ENCODE measurements around the gene KIAA0753.

The KIAA0753 gene

DNA sequence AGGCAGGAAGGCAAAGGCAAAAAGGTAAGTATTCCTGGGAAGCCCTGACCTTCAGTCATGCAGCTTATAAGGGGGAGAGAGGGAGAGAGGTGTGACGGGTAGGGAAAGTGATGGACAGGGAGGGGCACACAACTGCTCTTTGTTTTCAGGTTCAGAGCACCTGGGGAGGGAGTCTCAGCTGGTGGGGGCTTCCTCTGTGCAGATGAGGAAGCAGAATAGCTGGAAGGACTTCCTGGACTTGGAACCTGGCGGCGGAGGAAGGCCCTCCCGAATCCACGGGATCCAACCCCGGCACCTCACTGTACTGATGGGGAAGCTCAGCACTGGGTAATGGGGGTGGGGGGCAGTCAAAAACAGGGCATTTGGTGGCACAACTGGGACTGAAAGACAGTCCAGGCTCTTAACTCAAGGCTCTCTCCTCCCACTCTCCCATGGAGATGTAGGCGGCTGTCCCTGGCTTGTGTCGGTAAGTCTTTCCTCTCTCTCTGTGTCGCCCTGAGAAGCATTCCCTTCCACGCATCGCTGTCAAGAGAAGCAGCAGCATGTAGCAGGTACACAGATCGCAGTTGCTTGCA lies 72.2 kb downstream of the KIAA0753 start:
- DNase-seq = no peak

DNA sequence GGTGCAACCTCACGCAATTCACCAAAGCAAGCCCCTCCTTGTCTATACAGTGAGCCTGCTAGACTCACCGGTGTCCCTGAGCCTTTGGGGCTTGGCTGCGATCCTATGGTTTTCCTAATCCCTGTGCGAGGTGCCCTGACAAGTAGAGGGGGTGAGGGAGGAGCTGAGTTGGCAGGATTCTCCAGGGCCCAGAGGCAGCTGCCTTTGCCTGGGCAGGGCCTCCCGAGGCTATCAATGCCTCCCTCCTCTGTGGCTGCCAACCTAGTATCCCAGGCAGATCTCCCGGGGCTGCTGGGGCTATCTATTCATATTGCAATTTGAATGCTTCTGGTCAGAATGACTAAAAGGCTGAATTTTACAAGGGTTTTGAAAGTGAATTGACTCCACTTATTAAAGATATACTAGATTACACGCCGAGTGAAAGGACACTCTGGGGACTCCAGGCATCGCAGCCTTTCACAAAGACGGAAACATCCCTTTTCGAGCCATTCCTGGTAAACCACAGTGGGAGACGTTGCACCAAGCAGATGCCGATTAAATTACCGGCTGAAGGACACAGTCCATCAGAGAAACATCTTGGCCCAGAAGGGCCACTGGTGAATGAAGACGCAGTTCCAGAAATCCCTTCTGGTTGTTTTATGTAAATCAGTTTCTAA lies 72.9 kb downstream of the KIAA0753 start:
- no peak for DNase-seq

DNA sequence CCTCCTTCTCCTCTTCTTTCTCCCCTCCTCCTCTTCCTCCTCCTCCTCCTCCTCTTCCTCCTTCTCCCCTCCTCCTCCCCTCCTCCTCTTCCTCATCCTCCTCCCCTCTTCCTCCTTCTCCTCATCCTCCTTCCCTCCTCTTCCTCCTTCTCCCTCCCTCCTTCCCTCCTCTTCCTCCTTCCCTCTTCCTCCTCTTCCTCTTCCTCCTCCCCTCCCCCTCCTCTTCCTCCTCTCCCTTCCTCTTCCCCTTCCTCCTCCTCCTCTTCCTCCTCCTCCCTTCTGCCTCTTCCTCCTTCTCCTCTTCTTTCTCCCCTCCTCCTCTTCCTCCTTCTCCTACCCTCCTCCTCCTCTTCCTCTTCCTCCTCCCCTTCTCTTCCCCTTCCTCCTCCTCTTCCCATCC lies 79.1 kb downstream of the KIAA0753 start:
- DNase-seq = no peak

DNA sequence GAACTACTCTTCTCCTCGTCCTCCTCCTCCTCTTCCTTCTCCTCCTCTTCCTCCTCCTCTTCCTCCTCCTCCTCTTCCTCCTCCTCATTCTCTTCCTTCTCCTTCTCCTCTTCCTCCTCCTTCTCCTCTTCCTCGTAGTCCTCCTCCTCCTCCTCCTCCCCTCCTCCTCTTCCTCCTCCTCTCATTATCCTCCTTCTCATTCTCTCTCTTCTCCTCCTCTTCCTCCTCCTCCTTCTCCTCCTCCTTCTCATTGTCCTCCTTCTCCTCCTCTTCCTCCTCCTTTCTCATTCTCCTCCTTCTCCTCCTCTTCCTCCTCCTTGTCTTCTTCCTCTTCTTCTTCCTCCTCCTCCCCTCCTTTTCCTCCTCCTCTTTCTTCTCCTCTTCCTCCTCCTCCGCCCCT lies 80.0 kb downstream of the KIAA0753 start:
- no peak for DNase-seq

DNA sequence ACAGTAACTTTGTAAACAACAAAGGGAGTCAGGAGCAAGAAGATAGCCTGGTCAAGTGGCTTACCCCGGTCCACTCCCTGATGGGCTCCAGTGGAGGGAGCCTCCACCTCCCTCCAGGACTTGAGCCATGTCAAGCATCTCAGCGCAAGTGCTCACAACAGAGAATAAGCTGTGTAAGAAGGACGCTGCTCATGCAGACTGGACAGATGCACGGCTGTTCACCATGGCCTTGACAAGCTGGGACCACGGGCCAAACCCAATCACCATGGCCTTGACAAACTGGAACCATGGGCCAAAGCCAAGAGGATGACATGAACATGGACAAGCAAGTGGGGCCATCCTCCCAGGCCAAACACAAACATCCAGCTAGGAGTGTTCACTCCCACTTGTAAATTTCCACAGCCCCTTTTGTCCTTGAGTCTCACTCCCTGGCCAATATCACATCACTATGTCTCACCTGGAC lies 80.7 kb downstream of the KIAA0753 start:
- no peak for DNase-seq

DNA sequence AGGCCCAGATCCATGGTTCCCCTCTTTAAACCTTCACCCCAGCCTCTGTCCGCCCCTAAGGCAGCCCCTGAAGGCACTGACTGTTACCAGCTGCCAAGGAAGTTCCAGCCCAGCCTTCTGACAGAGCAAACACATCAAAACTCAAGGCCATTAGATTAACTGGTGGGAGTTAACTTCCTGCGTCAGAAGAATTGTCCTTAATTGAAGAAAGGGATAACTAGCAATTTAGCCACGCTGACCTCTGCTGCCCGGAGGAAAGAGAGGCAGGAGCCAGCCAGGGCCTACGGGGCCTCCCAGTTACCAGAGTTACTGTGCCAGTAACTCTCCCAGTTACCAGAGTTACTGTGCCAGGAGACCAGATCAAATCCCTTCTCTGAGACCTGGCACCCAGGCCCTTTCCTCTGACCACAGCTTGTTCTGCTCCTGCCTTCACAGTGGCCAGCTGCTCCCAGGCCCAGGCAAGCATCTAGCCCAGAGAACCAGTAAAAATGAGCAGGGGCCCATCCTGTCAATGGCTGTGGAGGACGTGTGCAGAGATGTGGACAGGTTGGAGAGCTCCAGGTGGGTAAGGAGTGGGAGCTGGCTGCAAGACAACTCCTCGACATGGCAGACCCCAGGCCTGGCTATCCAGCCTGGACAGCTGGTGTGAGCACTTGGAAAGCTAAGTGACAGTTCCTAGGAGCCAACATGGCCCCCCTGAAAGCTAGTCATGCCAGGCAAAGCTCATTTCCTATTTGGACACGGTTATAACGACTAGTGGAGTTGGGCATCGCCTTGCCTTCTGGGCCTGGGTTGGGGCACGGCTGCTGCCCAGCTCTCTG lies 81.4 kb downstream of the KIAA0753 start:
- no peak for DNase-seq

DNA sequence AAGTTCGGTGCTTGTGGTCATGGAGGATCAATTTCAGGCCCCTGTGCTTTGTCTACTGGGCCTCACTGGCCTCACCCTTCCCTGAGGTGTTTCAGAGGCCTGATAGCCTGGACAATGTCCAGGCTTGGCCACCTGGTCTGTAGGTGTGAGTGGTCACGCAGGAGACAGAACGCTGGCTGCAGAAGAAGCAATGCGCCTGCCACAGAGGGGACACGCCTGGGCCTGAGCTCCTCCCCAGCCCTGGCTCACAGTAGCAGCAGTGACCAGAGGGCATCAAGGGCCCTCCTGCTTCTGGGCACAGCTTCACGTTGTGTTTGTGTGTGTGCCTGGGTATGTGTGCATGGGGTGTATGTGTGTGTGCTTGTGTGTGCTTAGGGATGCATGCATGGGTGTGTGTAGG lies 82.2 kb downstream of the KIAA0753 start:
- DNase-seq = no peak

DNA sequence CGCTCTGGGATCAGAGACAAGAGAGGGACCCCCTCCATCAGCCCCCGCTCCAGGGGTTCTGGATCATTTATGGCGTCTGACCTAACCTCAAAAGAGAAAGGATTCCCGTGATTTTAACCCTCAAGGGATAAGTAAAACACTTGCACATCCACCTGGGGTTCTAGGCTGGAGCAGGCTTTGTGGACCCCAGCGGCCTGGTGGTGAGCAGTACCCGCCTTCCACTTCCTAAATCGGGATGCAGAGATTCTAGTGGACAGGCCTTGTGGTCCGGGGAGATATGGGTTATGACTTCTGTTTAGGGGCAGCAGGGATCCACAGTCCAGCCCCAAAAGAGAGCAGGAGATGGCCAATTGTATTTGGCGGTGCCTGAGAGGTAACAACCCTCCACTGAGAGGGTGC lies 83.5 kb downstream of the KIAA0753 start:
- no peak for DNase-seq

DNA sequence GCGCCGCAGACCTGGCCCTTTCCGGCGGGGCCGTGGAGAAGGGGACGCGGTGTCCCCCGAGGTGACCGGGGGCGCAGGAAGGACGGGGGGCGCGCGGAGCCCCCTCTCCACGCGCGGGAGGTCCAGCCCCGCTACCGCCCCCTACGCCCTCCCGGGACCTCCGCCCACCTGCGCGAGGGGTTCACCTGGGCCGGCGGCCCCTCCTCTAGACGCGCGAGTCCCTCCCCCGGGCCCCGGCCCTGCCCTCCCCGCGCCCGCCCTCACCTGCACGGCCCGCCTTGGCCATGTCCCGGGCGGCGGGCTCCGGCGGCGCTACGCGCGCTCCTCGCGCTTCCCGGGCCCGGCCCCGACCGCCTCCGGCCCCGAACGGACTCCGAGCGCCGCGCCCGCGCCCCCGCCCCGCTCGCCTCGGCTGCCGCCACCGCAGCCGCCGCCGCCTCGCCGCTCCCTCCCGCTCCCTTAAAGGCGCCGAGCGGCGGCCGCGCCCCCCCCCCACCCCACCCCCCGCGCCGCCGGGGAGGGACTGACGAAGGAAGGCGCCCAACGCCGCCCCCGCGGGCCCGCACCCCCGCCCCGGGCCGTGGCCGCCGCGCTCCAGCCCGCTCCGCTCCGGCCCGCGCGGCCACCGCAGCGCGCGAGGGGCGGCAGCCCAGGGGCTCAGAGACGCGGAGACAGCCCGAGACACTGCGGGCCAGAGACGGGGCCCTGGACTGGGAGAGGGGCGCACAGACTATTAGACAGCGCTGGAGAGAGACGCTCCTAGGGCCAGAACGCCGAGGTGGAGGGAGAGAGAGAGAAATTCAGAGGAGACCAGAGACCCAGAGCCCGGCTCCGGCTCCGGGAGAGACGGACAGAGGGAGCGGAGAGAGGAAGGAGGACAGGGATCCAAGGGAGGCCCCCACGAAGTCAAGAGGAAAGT lies 84.1 kb downstream of the KIAA0753 start, which contains the start of gene PITPNM3:
Gene PITPNM3 (minus strand): TSS at position 435 of the 919 bp plus-strand sequence. CDS start 149 bp downstream, at position 286.
- DNase-seq = no peak

DNA sequence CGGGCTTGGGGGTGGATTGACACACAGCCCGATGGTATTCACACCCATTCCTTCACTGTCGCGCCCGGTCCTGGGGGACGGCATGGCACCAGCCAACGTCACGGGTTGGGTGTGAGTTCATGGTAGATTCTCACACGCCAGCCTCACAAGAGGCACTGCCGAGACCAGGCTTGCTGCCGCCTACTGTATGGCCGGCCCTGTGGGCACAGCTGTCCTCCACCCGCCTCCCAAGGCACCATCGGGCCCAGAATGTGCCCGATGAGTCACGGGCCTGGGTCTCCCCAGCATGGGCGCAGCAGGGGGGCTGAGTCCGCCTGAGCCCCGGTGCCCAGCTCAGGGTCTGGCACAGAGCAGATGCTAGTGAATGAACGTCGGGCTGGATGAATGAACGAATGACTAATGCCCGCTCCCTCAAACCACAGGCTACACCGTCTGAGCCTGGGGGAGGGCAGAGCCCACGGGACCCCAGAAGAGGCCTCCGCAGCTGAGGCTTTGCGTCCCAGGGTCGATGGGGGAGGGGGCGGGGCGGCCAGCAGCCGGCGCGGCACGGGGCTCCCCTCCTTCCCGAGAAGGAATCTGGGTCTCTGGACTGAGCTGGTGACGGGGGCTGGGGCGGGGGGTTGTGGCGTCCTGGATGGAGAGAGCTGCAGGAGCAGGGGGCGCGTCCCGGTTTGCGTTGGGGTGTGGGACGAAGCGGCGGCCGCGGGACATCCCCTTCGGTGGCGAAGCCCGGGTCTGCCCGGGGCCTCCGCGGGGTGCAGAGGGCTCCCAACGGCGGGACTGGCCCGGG lies 85.0 kb downstream of the KIAA0753 start:
- DNase-seq = no peak

DNA sequence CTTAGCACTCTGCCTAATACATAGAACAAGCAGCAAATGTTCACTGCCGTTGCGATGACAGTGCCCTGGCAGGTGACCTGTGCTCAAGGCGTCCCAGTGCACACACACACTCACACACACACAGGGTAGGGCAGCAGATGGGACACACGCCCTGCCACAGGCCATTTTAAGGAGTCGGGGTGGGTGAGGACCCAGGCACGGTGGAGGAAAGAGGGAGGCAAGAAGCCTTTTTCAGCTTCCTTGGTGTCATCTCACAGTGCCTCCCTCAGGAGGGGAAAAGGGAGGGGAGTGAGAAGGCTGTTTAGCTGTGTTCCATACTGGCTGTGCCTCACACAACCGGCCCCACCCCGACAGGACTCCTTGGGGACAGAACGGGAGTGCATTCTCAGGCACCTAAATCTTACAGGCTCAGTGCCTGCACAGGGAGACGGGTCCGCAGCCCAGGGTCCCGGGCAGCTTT lies 85.6 kb downstream of the KIAA0753 start:
- no peak for DNase-seq

DNA sequence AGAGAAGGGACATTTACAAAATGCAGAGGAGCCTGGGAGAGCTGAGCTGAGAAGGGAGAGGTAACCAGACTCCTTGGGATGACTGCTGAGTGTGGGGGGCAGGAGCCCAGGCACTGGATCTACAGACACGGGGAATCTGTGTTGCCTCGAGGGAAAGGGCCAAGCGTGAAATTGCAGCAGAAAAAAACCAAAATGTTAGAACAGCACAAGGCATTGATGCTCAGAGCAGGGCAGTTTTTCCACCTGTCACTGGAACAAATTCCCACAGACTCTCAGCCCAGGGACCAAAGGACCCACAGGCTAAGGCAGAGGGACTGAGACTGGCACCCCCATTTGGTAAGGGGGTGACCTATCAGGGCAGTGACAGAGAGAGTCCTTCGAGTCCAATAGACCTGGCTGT lies 86.2 kb downstream of the KIAA0753 start:
- no peak for DNase-seq

DNA sequence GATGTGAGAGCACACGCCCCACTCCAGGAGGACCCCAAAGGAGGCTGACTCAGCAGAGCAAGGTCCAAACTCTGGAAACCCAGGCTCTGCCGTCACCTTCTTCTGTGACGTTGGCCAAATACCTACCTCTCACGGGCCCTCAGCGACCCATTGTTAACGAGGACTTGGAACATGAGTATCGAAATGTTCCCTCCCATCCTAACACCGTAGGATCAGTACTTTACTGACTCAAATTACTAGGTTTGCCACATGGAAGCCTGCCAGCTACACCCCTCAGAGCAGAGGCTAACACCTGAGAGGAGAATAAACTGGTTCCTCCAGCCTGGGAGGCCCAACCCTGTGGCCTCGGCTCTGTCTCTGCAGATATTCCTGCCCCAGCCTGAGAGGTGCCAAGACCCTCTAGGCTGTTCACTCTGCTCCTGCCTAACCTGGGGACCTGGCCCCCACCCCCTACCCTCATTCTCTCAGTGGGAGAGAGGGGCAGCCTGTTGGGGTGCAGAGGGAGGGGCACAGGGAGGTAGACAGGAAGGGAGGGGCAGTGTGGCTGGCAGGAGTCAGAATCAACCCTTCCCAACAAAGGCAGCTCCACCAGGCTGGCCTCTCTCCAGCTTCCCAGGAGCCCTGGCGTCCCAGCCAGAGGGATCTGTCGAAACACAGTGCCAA lies 88.5 kb downstream of the KIAA0753 start:
- DNase-seq = no peak

DNA sequence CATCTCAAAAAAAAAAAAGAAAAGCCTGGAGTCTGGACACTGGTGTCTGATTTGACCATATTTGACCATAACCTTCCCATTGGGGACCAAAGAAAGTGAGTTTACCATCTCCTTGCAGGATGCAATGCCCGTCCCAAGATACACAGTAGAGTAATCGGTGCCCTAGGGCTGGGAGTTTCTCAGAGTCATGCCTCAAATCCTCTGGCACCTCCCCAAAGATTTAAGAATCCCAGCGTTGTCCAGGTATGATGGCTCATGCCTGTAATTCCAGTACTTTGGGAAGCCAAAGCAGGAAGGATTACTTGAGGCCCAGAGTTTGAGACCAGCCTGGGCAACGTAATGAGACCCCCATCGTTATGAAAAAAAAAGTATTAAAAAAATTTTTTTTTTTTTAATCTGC lies 89.2 kb downstream of the KIAA0753 start:
- no peak for DNase-seq

DNA sequence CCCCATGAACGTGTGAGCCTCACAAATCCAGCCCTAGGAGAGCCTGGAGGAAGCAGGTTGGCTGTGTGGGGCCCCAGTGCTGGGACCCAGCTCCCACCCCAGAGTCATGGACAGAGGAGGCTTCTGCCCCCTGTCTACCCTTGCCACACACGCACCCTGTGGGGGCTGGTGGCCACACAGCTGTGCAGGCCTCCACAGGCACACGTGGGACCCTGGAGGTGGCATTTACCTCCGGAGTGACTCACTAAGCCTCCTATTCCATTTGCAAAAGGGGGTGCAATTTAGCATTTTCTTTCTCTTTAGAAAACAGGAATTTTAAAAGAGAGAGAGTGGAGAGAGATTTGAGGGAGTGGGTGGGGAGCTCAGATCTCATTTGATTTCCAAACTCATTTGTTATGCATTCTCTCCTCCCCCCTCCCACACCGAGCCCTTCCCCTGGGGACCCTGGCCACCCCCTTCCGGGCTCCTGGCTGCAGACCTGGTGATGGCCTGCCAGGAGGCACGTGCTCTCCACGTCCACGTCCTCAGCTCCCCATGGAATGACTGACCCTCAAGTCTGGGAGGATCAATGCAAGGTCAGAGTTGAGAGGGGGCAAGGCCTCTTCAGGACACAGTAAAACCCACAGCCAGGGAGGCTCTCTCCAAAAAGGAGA lies 91.0 kb downstream of the KIAA0753 start:
- no peak for DNase-seq

DNA sequence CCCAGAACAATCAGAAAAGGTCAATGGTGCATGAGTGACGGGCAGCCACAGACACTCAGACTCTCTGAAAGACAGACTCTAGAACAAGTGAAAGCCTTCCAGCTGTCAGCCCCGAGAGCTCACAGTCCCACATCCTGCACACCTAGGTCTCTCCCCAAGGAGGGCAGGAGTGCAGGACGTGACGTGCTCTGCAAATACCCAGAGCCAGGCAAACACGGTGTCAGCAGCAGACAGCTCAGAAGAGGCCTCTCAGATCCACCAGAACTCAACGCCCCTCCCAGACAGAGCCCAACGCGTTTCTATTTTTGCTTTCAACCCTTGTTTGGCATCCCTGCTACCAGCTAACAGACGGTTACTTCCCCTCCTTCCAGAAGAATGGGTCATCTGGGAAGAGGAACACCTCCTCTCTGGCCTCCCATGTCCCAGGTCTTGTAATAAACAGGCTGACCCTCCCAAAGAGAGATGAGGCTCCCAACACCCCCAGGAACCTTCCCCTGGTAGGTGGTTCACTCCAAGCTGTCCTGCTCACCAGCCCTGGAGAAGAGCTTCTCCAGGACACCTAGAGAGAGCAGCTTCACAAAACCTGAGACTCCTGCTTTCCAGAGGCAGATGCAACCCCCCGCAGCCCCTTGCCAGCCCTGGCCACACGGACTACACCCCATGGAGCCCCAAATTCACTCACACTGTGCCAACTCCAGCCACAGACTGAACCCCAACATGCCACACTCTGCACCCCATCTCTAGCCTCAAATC lies 91.8 kb downstream of the KIAA0753 start:
- no peak for DNase-seq

DNA sequence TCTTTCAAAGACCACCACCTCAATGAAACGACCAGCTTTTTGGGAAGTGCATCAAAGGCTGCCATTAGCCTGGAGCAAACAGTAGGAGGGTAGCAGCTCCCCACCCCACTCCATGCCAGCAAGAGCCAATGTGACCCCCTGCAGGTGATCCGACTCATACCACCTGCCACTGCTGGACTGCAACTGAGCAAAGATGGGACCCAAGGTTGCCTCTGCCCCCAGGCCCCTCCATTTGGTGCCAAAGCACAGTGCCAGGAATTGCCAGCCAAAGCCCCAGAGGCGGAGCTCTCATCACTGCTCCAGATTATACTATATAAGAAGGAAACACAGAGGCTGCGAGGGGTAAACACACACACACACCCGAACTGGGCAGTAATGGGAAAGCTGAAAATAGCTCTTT lies 92.5 kb downstream of the KIAA0753 start:
- no peak for DNase-seq

DNA sequence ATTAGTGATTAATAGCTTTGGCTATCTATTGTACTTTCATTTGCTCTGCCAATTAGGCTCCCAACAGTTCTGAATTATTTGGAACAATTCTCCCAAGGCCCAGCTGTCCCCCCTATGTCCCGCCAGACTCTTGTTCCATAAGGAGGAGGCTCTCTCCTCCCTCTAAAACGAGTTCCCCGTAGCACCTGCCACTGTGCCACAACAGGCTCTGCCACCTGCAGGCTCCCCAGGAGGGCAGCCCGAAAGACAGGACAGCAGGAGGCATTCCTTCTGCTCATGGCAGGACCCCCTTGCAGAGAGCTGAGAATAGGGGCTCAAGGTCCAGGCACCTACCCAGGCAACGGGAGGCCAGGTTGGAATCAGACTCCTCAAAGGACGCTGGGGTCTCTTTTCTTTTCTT lies 93.2 kb downstream of the KIAA0753 start:
- no peak for DNase-seq

DNA sequence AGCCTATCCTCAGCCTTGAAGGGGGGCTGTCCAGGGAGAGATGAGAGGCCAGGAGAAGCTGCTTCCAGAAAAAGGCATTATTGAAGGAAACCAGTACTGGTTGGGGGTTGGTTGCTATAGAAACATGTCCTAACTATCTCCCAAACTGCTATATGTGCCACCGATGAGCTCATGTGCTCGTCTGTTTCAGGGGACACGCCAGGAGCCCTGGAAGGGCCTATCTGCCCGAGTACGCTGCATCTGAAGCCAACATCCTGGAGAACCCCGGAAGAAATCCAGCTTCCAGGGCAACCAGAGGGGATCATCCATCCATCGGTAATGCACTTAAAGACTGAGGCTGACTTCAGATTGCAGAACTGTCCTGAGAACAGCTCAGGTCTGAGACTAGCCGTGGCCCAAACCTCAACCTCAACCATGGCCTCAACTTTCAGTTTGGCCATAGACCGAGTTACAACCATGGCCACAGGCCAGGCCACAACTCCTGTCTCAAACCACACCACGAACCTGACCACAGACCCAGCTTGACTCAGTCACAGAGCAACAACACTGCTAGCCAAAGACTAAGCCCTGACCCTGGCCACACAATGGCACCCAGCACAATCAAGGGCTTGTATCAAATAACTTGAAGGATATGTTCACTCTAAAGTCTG lies 94.3 kb downstream of the KIAA0753 start:
- no peak for DNase-seq

DNA sequence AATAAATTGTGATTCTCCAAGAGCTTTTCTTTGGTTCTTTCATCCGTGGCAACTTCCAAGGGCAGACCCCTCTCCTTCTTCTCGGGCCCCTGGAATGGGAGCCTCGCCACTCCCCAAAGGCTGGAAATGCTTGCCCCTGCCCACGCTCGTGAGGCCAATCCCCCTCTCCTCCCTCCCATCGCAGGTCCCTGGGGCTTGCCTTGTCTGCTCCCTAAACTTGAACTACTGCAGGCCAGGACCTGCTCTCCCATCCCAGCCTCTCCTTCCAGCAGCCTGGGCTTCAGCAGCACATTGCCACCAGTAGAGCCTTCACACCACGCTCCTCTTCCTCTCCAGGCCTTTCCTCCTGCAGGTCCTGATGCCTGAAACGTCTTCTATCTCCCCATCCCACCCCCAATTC lies 95.2 kb downstream of the KIAA0753 start:
- no peak for DNase-seq
